ENCODE data around the gene GDF10.

The GDF10 gene

DNA sequence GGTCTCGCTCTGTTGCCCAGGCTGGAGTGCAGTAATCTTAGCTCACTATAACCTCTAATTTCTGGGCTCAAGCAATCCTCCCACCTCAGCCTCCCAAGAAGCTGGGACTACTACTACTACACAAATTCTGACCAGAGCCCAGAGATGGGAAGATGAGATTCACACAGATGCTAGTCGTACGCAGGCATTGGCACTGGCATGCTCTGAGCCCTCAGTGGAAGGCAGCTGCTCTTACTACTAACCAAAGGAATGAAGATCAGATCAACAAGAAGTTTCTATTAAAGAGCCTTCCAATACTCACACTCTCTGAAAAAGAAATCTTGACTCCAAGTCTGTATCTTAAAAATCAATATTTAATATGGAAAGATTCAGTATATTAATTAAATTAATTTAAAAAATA is 32.9 kb downstream of the GDF10 start:
- TF ChIP-seq CTCF (IDR thresholded peaks at IDR 0.05; ENCODE audit: borderline replicate concordance, insufficient read depth, low read depth, low read length), result no peak
- no peak overlapping the region for H3K4me3 ChIP-seq (ENCODE audit: low read depth, low read length)

GRCh38 chr10:47333532-47333931 is 33.5 kb downstream of the GDF10 start:
- H3K4me3 ChIP-seq (ENCODE audit: low read depth, low read length), result no peak overlapping the region
- no peak for TF ChIP-seq CTCF (IDR thresholded peaks at IDR 0.05; ENCODE audit: borderline replicate concordance, insufficient read depth, low read depth, low read length)

- no peak for TF ChIP-seq CTCF (IDR thresholded peaks at IDR 0.05; ENCODE audit: borderline replicate concordance, insufficient read depth, low read depth, low read length)
- no peak overlapping the region for H3K4me3 ChIP-seq (ENCODE audit: low read depth, low read length)
Observed at GRCh38 chr10:47334466-47335295, 34.7 kb downstream of the GDF10 start.

- no peak overlapping the region for H3K4me3 ChIP-seq (ENCODE audit: low read depth, low read length)
- TF ChIP-seq CTCF (IDR thresholded peaks at IDR 0.05; ENCODE audit: borderline replicate concordance, insufficient read depth, low read depth, low read length), result no peak
Observed at GRCh38 chr10:47335906-47336305, 35.9 kb downstream of the GDF10 start.

- no peak overlapping the region for H3K4me3 ChIP-seq (ENCODE audit: low read depth, low read length)
- no peak for TF ChIP-seq CTCF (IDR thresholded peaks at IDR 0.05; ENCODE audit: borderline replicate concordance, insufficient read depth, low read depth, low read length)
Observed at GRCh38 chr10:47336387-47337134, 36.6 kb downstream of the GDF10 start.

DNA sequence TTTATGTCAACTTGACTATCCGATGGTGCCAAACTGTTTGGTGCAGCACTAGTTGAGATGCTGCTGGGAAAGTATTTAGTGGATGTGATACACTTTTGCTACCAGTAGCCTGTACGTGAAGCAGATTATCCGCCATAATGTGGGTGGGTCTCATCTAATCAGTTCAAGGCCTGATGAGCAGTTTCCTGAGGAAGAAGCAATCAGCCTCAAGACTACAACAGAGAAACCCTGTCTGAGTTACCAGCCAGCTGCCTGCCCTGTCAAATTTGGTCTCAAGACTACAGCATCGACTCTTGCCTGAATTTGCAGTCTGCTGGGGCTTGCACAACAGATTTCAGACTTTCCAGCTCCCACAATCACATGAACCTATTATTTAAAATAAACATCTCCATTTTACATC is 37.3 kb downstream of the GDF10 start:
- H3K4me3 ChIP-seq (ENCODE audit: low read depth, low read length), result no peak overlapping the region
- TF ChIP-seq CTCF (IDR thresholded peaks at IDR 0.05; ENCODE audit: borderline replicate concordance, insufficient read depth, low read depth, low read length), result no peak

All from GM12875 (cell line).